Right atrium auricular region (tissue), 2 donors: ENCODE measurements around the gene MAP7. TPM values are rescaled to one million over a fixed set of nuclear protein-coding genes. Genes with fewer than 3 reads are reported as not detected.
"Not testable (repeated sequence)": the region's sequence is repeated elsewhere in the genome, so short reads cannot be mapped to it uniquely, and the experiment has no call there.

Source experiments
- DNase-seq: peaks from one replicate; pipeline ENCODE4 v3.0.0-alpha.2; 2019; ENCODE audit warnings: low spot score
- H3K27ac ChIP-seq, 2 donors: fragments of 200-600 bp; sonication (generic); 1 replicate in 1 of 2; 2 replicates in 1 of 2; pipeline ENCODE4 v1.5.1; 2016 to 2019
- H3K27me3 ChIP-seq, 2 donors: fragments of 200-600 bp; sonication (generic); one replicate each; pipeline versions ENCODE4 v1.5.1 to v1.6.0; 2017 to 2019
- H3K36me3 ChIP-seq: fragments of 200-600 bp; sonication (generic); one replicate; pipeline ENCODE4 v1.5.1; 2016
- H3K4me1 ChIP-seq, 2 donors: fragments of 200-600 bp; sonication (generic); one replicate each; pipeline versions ENCODE4 v1.5.1 to v1.6.0; 2017 to 2019
- H3K4me3 ChIP-seq, 2 donors: fragments of 200-600 bp; sonication (generic); 1 replicate in 1 of 2; 2 replicates in 1 of 2; pipeline ENCODE4 v1.5.1; 2017 to 2019; ENCODE audit warnings: mild to moderate bottlenecking in 1 of 2, moderate library complexity in 1 of 2
- H3K9me3 ChIP-seq, 2 donors: fragments of 200-600 bp; sonication (generic); one replicate each; pipeline ENCODE4 v1.5.1; 2019
- total RNA-seq, 2 donors: library from RNA; depleted of rRNA; stranded (reverse); fragments of >200 nt; gene quantifications; one replicate each; pipeline ENCODE4 v1.1.0, GENCODE V29; 2016
- TF ChIP-seq, protein P1 (sequence below), 2 donors: fragments of 200-600 bp; sonication (generic); IDR thresholded peaks; one replicate each; pipeline ENCODE4 v1.5.1; 2019; ENCODE audit warnings: antibody characterized with exemption in 2 of 2

MAP7 gene
- total RNA-seq, 2 donors from 2014 or later = 1.0 to 1.3 TPM

DNA sequence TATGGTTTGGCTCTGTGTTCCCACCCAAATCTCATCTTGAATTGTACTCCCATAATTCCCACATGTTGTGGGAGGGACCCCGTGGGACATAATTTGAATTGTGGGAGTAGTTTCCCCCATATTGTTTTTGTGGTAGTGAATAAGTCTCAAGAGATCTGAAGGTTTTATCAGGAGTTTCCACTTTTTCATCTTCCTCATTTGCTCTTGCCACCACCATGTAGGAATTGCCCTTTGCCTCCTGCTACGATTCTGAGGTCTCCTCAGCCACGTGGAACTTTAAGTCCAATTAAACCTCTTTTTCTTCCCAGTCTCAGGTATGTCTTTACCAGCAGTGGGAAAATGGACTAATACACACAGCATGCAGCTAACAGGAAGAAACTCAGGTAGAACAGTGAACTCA is 151.8 kb downstream of the MAP7 start:
- H3K4me1 ChIP-seq = no peaks in the 10 kb centered on the region
- H3K27me3 ChIP-seq = no peaks in the 10 kb centered on the region
- no peak overlapping the region for H3K4me3 ChIP-seq
- H3K27ac ChIP-seq = no peak overlapping the region
- H3K9me3 ChIP-seq = no peaks in the 10 kb centered on the region
- no peaks in the 10 kb centered on the region for H3K36me3 ChIP-seq
- TF ChIP-seq, protein P1, sequence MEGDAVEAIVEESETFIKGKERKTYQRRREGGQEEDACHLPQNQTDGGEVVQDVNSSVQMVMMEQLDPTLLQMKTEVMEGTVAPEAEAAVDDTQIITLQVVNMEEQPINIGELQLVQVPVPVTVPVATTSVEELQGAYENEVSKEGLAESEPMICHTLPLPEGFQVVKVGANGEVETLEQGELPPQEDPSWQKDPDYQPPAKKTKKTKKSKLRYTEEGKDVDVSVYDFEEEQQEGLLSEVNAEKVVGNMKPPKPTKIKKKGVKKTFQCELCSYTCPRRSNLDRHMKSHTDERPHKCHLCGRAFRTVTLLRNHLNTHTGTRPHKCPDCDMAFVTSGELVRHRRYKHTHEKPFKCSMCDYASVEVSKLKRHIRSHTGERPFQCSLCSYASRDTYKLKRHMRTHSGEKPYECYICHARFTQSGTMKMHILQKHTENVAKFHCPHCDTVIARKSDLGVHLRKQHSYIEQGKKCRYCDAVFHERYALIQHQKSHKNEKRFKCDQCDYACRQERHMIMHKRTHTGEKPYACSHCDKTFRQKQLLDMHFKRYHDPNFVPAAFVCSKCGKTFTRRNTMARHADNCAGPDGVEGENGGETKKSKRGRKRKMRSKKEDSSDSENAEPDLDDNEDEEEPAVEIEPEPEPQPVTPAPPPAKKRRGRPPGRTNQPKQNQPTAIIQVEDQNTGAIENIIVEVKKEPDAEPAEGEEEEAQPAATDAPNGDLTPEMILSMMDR (IDR thresholded peaks at IDR 0.05) = no peak
- no peak for DNase-seq

DNA sequence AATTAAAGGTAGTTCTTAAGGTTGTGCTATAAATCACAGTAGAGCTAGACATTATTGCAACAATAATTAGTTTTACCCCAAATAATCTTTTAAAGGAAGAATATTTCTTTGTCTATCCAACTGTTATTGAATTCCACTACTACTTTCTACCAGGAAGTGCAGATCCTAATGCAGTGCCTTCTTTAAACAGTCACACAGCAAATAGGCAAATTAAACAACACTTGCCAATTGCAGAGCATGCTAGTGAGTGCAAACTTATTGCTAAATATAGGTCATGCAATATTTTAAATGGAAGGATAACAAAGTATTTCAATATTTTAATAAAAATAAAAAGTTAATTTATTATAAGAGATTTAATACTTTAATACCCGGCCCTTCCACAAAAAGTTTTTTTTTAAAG is 153.3 kb downstream of the MAP7 start:
- TF ChIP-seq, protein P1 (IDR thresholded peaks at IDR 0.05) = no peak
- H3K27ac ChIP-seq = no peak overlapping the region
- DNase-seq = no peak
- no peaks in the 10 kb centered on the region for H3K9me3 ChIP-seq
- no peaks in the 10 kb centered on the region for H3K4me1 ChIP-seq
- no peaks in the 10 kb centered on the region for H3K36me3 ChIP-seq
- no peak overlapping the region for H3K4me3 ChIP-seq
- no peaks in the 10 kb centered on the region for H3K27me3 ChIP-seq

DNA sequence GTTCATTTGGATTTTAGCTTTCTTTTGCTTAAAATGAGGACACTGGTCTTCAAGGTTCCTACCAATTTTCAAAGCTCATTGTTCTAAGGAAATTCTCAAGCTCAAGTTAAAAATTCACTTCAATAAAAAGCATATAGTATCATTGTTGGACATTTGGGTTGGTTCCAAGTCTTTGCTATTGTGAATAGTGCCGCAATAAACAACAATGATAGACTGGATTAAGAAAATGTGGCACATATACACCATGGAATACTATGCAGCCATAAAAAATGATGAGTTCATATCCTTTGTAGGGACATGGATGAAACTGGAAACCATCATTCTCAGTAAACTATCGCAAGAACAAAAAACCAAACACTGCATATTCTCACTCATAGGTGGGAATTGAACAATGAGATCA is 159.3 kb downstream of the MAP7 start:
- H3K36me3 ChIP-seq, DNase-seq, H3K4me1 ChIP-seq, H3K9me3 ChIP-seq, H3K27me3 ChIP-seq, H3K4me3 ChIP-seq, H3K27ac ChIP-seq: not testable (repeated sequence)

DNA sequence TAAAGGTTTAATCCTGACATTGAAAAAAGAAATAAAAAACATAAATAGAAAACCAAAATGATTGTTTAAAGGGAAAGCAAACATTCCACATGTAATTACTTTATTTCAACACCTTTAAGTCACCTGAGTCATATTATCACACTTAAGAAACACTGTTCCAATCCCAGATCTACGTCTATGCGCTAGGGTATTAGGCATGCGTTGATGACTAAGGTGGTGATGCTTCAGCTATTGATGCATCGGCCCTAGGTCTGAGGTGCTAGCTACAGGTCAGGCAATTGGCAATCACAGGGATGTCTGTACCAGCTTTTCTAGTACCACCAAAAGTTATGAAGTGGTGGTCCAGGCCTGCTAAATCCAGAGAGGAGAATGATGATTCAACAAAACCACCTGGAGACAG is 162.9 kb downstream of the MAP7 start:
- H3K27ac ChIP-seq = no peak overlapping the region
- H3K4me1 ChIP-seq = no peaks in the 10 kb centered on the region
- H3K9me3 ChIP-seq = no peaks in the 10 kb centered on the region
- TF ChIP-seq, protein P1 (IDR thresholded peaks at IDR 0.05) = no peak
- no peak overlapping the region for H3K4me3 ChIP-seq
- DNase-seq = no peak
- H3K36me3 ChIP-seq = no peaks in the 10 kb centered on the region
- H3K27me3 ChIP-seq = no peaks in the 10 kb centered on the region

DNA sequence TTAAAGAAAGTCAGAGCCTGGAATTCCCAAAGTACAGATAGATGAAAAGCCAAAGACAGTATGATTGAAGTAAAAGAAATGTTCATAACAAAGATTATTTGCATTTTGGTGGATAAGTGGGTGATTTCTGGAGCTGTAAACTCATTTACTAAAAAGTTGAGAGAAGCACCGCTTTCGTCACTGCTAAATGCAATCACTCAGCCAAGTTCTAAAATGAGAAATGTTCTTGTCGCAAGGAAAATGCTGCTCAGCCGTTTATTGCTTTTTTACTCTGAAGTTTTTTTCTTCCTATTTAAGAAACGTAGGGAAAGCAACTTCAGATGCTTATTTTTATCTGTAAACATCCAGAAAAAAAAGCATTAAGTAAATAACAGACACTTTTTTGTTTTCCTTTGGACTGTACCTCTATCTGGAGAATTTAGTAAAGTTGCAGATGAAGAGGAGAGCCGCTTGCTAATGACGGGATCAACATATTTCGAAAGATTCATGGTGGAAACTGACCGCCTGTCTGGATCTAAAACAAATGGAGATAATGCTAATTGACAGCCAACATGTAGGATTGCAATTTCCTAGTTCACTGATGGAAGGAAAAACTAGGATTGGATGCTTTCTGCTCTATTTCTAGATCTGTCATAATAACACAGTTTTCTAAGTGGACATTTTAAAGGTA is 166.8 kb downstream of the MAP7 start:
- TF ChIP-seq, protein P1 (IDR thresholded peaks at IDR 0.05) = no peak
- Histone ChIP-seq H3K9me3 (no peaks in the 10 kb centered on the region), H3K4me3 (no peak overlapping the region), H3K4me1 (no peaks in the 10 kb centered on the region), H3K36me3 (no peaks in the 10 kb centered on the region), H3K27ac (no peak overlapping the region), H3K27me3 (no peaks in the 10 kb centered on the region)
- DNase-seq = no peak

DNA sequence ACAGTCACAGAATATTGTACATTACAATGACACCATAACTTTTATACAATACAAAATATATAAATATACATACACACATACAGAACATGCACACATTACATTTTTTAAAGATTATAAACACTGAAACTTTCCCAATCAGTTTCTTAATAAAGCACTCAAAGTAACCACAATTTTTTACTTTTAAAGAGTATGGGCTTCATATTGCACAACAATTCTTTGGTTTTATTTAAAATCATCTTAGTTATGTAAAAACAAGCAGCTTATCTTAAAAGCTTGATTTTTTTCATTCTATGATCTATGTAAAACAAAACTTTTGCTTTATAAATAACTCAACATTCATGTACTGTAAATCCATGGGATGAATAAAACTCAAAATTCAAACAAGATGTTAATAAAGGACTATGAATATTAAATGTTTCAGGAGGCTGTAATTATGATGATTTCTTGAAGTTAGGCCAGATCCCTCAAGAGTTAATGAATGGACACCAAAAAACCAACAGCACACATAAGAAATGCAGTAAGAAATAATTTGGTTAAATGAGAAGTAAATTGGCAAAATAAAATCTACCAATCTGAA is 167.5 kb downstream of the MAP7 start:
- Histone ChIP-seq H3K9me3 (no peaks in the 10 kb centered on the region), H3K4me1 (no peaks in the 10 kb centered on the region), H3K36me3 (no peaks in the 10 kb centered on the region), H3K27me3 (no peaks in the 10 kb centered on the region), H3K27ac (no peak overlapping the region), H3K4me3 (no peak overlapping the region)
- no peak for DNase-seq
- TF ChIP-seq, protein P1 (IDR thresholded peaks at IDR 0.05) = no peak
